Mesenteric fat pad (tissue), 1 donor: ENCODE results near the gene SLC50A1. TPM values are rescaled to one million over a fixed set of nuclear protein-coding genes. Genes with fewer than 3 reads are reported as not detected.
"Not testable (repeated sequence)": the region's sequence is repeated elsewhere in the genome, so short reads cannot be mapped to it uniquely, and the experiment has no call there.

ENCODE experiments used
- DNase-seq: peaks from one replicate; pipeline ENCODE4 v3.0.0-alpha.2; 2020; ENCODE audit warnings: low spot score
- total RNA-seq: library from RNA; stranded (reverse); fragmentation: NEBNext Ultra II Directional; extraction: Animal tissue kit (Norgen Biotek cat#: 25700); gene quantifications from one replicate; pipeline ENCODE4 v1.2.1, GENCODE V29; 2021
- donor health status: DM: yes; HTN: yes; CAD: no.

SLC50A1 gene
- total RNA-seq, 1 donor from 2014 or later = 30.2 TPM

- DNase-seq = no peak
Observed at GRCh38 chr1:155134322-155134721, 1.3 kb upstream of the SLC50A1 start.

GRCh38 chr1:155134880-155135414 is 705 bp upstream of the SLC50A1 start:
- peak; percentile 94 for DNase-seq

GRCh38 chr1:155136748-155137147 is 1.1 kb downstream of the SLC50A1 start:
- DNase-seq = no peak

GRCh38 chr1:155137154-155137949 is 1.7 kb downstream of the SLC50A1 start:
- DNase-seq = no peak

- peak; percentile 98 for DNase-seq
Observed at GRCh38 chr1:155139895-155140629, 4.4 kb downstream of the SLC50A1 start, which contains the start of gene DPM3. Gene DPM3, minus strand, starts transcription at chr1:155140531. Its CDS starts 291 bp downstream, at chr1:155140240.

GRCh38 chr1:155140630-155140953 is 4.9 kb downstream of the SLC50A1 start:
- DNase-seq = no peak

- DNase-seq = no peak
Observed at GRCh38 chr1:155141749-155142148, 6.1 kb downstream of the SLC50A1 start.

- DNase-seq = no peak
Observed at GRCh38 chr1:155145491-155145890, 9.8 kb downstream of the SLC50A1 start.

GRCh38 chr1:155155996-155156643 is 20.5 kb downstream of the SLC50A1 start:
- DNase-seq = not testable (repeated sequence)

GRCh38 chr1:155158991-155159390 is 23.3 kb downstream of the SLC50A1 start:
- no peak for DNase-seq

- DNase-seq = no peak
Observed at GRCh38 chr1:155160128-155160527, 24.5 kb downstream of the SLC50A1 start.

- not testable (repeated sequence) for DNase-seq
Observed at GRCh38 chr1:155162631-155163030, 27.0 kb downstream of the SLC50A1 start.

- DNase-seq = not testable (repeated sequence)
Observed at GRCh38 chr1:155163785-155164184, 28.1 kb downstream of the SLC50A1 start.

- DNase-seq = not testable (repeated sequence)
Observed at GRCh38 chr1:155164625-155165024, 29.0 kb downstream of the SLC50A1 start.

GRCh38 chr1:155166051-155166470 is 30.4 kb downstream of the SLC50A1 start:
- DNase-seq = peak; percentile 89

GRCh38 chr1:155166471-155167165 is 31.0 kb downstream of the SLC50A1 start:
- peak; percentile 89 for DNase-seq

- DNase-seq = peak; percentile 96
Observed at GRCh38 chr1:155167166-155168104, 31.8 kb downstream of the SLC50A1 start.

- DNase-seq = not testable (repeated sequence)
Observed at GRCh38 chr1:155168105-155168445, 32.4 kb downstream of the SLC50A1 start.

GRCh38 chr1:155168456-155169210 is 33.0 kb downstream of the SLC50A1 start:
- DNase-seq = peak; percentile 37
